ENCODE measurements around the gene GCC2. TPM values are rescaled to one million over a fixed set of nuclear protein-coding genes. Genes with fewer than 3 reads are reported as not detected.
"Not testable (repeated sequence)": the region's sequence is repeated elsewhere in the genome, so short reads cannot be mapped to it uniquely, and the experiment has no call there.

The GCC2 gene
- total and polyA plus RNA-seq, 12 donors, result 9.5 to 48.0 (median 37.0) TPM

GRCh38 chr2:108553209-108553919 is 104.4 kb downstream of the GCC2 start:
- no peaks in the 10 kb centered on the region for H3K36me3 ChIP-seq (replicated peaks in 1 of 2)
- H3K27me3 ChIP-seq, result no peaks in the 10 kb centered on the region
- intact Hi-C loops (cut with DNase I), result no loop called here
- H3K4me1 ChIP-seq (replicated peaks in 1 of 2), result peaks cover 14 to 35% of the 10 kb centered on the region in 2 donors
- no peak for DNase-seq
- no peak for TF ChIP-seq CTCF (IDR thresholded peaks at IDR 0.05)
- no peak for TF ChIP-seq POLR2A (IDR thresholded peaks at IDR 0.05)
- no peaks in the 10 kb centered on the region for H3K9me3 ChIP-seq (replicated peaks in 1 of 3)
- peak overlapping the region in 4 of 5 donors; percentile 1 to 76 (median 37) for H3K27ac ChIP-seq
- WGBS, 4 donors, result 53 to 61% (median 56%) methylated on average over 7 of the region's 7 CpGs
- H3K4me3 ChIP-seq, result no peak overlapping the region

- no peaks in the 10 kb centered on the region for H3K27me3 ChIP-seq
- H3K36me3 ChIP-seq (replicated peaks in 1 of 2), result no peaks in the 10 kb centered on the region
- no peaks in the 10 kb centered on the region for H3K9me3 ChIP-seq (replicated peaks in 1 of 3)
- DNase-seq, result no peak
- 76 to 87% (median 83%) methylated on average over 5 of the region's 5 CpGs for WGBS, 4 donors
- no peak for TF ChIP-seq POLR2A (IDR thresholded peaks at IDR 0.05)
- no peak for TF ChIP-seq CTCF (IDR thresholded peaks at IDR 0.05)
- H3K4me1 ChIP-seq (replicated peaks in 1 of 2), result peaks cover 14 to 30% of the 10 kb centered on the region in 2 donors
- H3K4me3 ChIP-seq, result no peak overlapping the region
- no peak overlapping the region for H3K27ac ChIP-seq
- intact Hi-C loops (cut with DNase I), result no loop called here
Observed at GRCh38 chr2:108554528-108554927, 105.5 kb downstream of the GCC2 start.

- TF ChIP-seq CTCF (IDR thresholded peaks at IDR 0.05), result no peak
- no peak for TF ChIP-seq POLR2A (IDR thresholded peaks at IDR 0.05)
- Histone ChIP-seq H3K4me1 (replicated peaks in 1 of 2) (peaks cover 15 to 34% of the 10 kb centered on the region in 2 donors), H3K27ac (no peak overlapping the region)
Observed at GRCh38 chr2:108555572-108555971, 106.6 kb downstream of the GCC2 start.

GRCh38 chr2:108556581-108556980 is 107.6 kb downstream of the GCC2 start:
- DNase-seq; H3K4me3 ChIP-seq; H3K27me3 ChIP-seq; H3K9me3 ChIP-seq (replicated peaks in 1 of 3); H3K27ac ChIP-seq; intact Hi-C loops (cut with DNase I); H3K36me3 ChIP-seq (replicated peaks in 1 of 2): not testable (repeated sequence)
- H3K4me1 ChIP-seq (replicated peaks in 1 of 2), result peaks cover 17 to 44% of the 10 kb centered on the region in 2 donors
- 77 to 81% (median 79%) methylated on average over 2 of the region's 2 CpGs for WGBS, 4 donors

More at GRCh38 chr2:108555572-108555971, 106.6 kb downstream of the GCC2 start:
- no peaks in the 10 kb centered on the region for H3K27me3 ChIP-seq
- no peaks in the 10 kb centered on the region for H3K36me3 ChIP-seq (replicated peaks in 1 of 2)
- DNase-seq, result no peak
- intact Hi-C loops (cut with DNase I), result no loop called here
- 93 to 100% (median 98%) methylated on average over 2 of the region's 2 CpGs for WGBS, 4 donors
- no peaks in the 10 kb centered on the region for H3K9me3 ChIP-seq (replicated peaks in 1 of 3)
- no peak overlapping the region for H3K4me3 ChIP-seq

Small RNAs within 50 kb of the gene (small RNA-seq; reads per million reads assigned to genes)
- gene SMIM12P1, result 0 reads per million in 2 donors

Other genes starting within 250 kb of the GCC2 start
- gene SULT1C3, start 209.2 kb upstream of the GCC2 start, total RNA-seq, result not detected
- not detected for gene SULT1C3, start 209.2 kb upstream of the GCC2 start, polyA plus RNA-seq
- gene SULT1C2, start 160.3 kb upstream of the GCC2 start, total RNA-seq, result 1 to 10 TPM in 1 of 9 donors, under 1 TPM in 1, not detected in 7; 0.39 to 1.5 TPM
- under 1 TPM in 2 of 3 donors, not detected in 1; 0.10 to 0.32 TPM for gene SULT1C2, start 160.3 kb upstream of the GCC2 start, polyA plus RNA-seq
- gene SULT1C4, start 71.3 kb upstream of the GCC2 start, total RNA-seq, result 10 to 100 TPM in 1 of 9 donors, 1 to 10 TPM in 6, under 1 TPM in 2; 0.86 to 14.4 (median 2.4) TPM
- gene SULT1C4, start 71.3 kb upstream of the GCC2 start, polyA plus RNA-seq, result 1 to 10 TPM in 1 of 3 donors, under 1 TPM in 2; 0.34 to 1.2 (median 0.80) TPM
- 100 to 1,000 TPM in 8 of 9 donors, 10 to 100 TPM in 1; 75.3 to 182 (median 131) TPM for gene LIMS1, start 85.3 kb downstream of the GCC2 start, total RNA-seq
- 10 to 100 TPM; 33.5 to 58.3 (median 48.4) TPM for gene LIMS1, start 85.3 kb downstream of the GCC2 start, polyA plus RNA-seq